Left ventricle myocardium inferior (tissue), 1 donor: ENCODE data around the gene OGFOD1. TPM values are rescaled to one million over a fixed set of nuclear protein-coding genes. Genes with fewer than 3 reads are reported as not detected.

Experiments
- DNase-seq: peaks from one replicate; pipeline ENCODE4 v3.0.0-alpha.2; 2020
- H3K27ac ChIP-seq: fragments of 200-600 bp; replicated peaks from 2 replicates; pipeline ENCODE4 v1.8.0; 2021
- H3K27me3 ChIP-seq: fragments of 200-600 bp; 2 replicates; pipeline ENCODE4 v1.8.0; 2021; ENCODE audit warnings: low read depth
- H3K36me3 ChIP-seq: fragments of 200-600 bp; 2 replicates; pipeline ENCODE4 v1.8.0; 2021
- H3K4me1 ChIP-seq: fragments of 200-600 bp; 2 replicates; pipeline ENCODE4 v1.8.0; 2021
- H3K4me3 ChIP-seq: fragments of 200-600 bp; 2 replicates; pipeline ENCODE4 v1.8.0; 2021; ENCODE audit warnings: mild to moderate bottlenecking, moderate library complexity
- H3K9me3 ChIP-seq: fragments of 200-600 bp; replicated peaks from 2 replicates; pipeline ENCODE4 v1.8.0; 2021
- CTCF ChIP-seq: fragments of 200-600 bp; IDR thresholded peaks from 2 replicates; pipeline ENCODE4 v1.8.0; 2021; ENCODE audit warnings: antibody characterized with exemption, mild to moderate bottlenecking, borderline replicate concordance
- intact Hi-C: fragments of 100-400 bp; cut with micrococcal nuclease; formaldehyde crosslinking; loops from one replicate; pipeline ENCODE4 v1.11.0; 2022
- total RNA-seq: library from RNA; stranded (reverse); fragmentation: NEBNext Ultra II Directional; extraction: Animal tissue kit (Norgen Biotek cat#: 25700); gene quantifications from one replicate; pipeline ENCODE4 v1.2.1, GENCODE V29; 2021
- donor health status: DM: no; HTN: yes; CAD: no; lungs with severe emphysema.

Gene OGFOD1
- total RNA-seq, 1 donor from 2014 or later = 35.4 TPM

GRCh38 chr16:56450275-56450985, 924 bp upstream of the OGFOD1 start:
- no peaks in the 10 kb centered on the region for H3K9me3 ChIP-seq
- intact Hi-C loops = no loop called here
- DNase-seq = no peak
- peak overlapping the region; percentile 94 for H3K4me3 ChIP-seq
- TF ChIP-seq CTCF = no peak
- peaks cover 56% of the 10 kb centered on the region for H3K4me1 ChIP-seq
- no peaks in the 10 kb centered on the region for H3K27me3 ChIP-seq
- H3K27ac ChIP-seq = peak overlapping the region; percentile 88
- H3K36me3 ChIP-seq = peaks cover 29% of the 10 kb centered on the region

- Histone ChIP-seq H3K4me1 (peaks cover 56% of the 10 kb centered on the region), H3K27ac (peak overlapping the region; percentile 88), H3K9me3 (no peaks in the 10 kb centered on the region), H3K4me3 (peak overlapping the region; percentile 94), H3K36me3 (peaks cover 37% of the 10 kb centered on the region), H3K27me3 (no peaks in the 10 kb centered on the region)
- intact Hi-C loops = no loop called here
- no peak for DNase-seq
- no peak for TF ChIP-seq CTCF
Observed at GRCh38 chr16:56451753-56452689, 667 bp downstream of the OGFOD1 start.

GRCh38 chr16:56457927-56458470, 6.6 kb downstream of the OGFOD1 start:
- no peaks in the 10 kb centered on the region for H3K27me3 ChIP-seq
- no peak for TF ChIP-seq CTCF
- no peak for DNase-seq
- H3K9me3 ChIP-seq = no peaks in the 10 kb centered on the region
- intact Hi-C loops = no loop called here
- H3K4me3 ChIP-seq = no peak overlapping the region
- peaks cover 87% of the 10 kb centered on the region for H3K36me3 ChIP-seq
- H3K4me1 ChIP-seq = peaks cover 4% of the 10 kb centered on the region
- H3K27ac ChIP-seq = no peak overlapping the region

GRCh38 chr16:56460101-56460500, 8.7 kb downstream of the OGFOD1 start:
- Histone ChIP-seq H3K4me1 (no peaks in the 10 kb centered on the region), H3K36me3 (peaks cover 88% of the 10 kb centered on the region), H3K9me3 (no peaks in the 10 kb centered on the region), H3K4me3 (no peak overlapping the region), H3K27me3 (no peaks in the 10 kb centered on the region), H3K27ac (no peak overlapping the region)
- intact Hi-C loops = no loop called here
- TF ChIP-seq CTCF = no peak
- no peak for DNase-seq

GRCh38 chr16:56462064-56462796, 10.9 kb downstream of the OGFOD1 start:
- H3K4me1 ChIP-seq = no peaks in the 10 kb centered on the region
- no peaks in the 10 kb centered on the region for H3K27me3 ChIP-seq
- H3K9me3 ChIP-seq = no peaks in the 10 kb centered on the region
- H3K27ac ChIP-seq = no peak overlapping the region
- peaks cover 88% of the 10 kb centered on the region for H3K36me3 ChIP-seq
- intact Hi-C loops = no loop called here
- TF ChIP-seq CTCF = no peak
- DNase-seq = no peak
- no peak overlapping the region for H3K4me3 ChIP-seq
